DND-41 (cell line): Measurements from ENCODE around the gene FAM227B.

Experiments used
- ATAC-seq: fragments of 200-7000 bp; cut with Tn5 transposase; 3 replicates; pipeline ENCODE4 v1.9.1; 2021; ENCODE audit warnings: low read depth; ENCODE audit not compliant: insufficient read depth
- DNase-seq: peaks from one replicate; pipeline ENCODE4 v3.0.0-alpha.2; 2020
- H2AFZ ChIP-seq: 2 replicates; pipeline ENCODE4 v1.6.0; 2012; ENCODE audit warnings: low read depth, low read length
- H3K27ac ChIP-seq: 2 replicates; pipeline ENCODE4 v1.5.1; 2012; ENCODE audit warnings: low read length, inconsistent platforms
- H3K27me3 ChIP-seq: fragments of 200-600 bp; sonication (generic); 2 replicates; pipeline ENCODE4 v1.6.0; 2012; ENCODE audit warnings: low read length, mild to moderate bottlenecking, inconsistent platforms; ENCODE audit not compliant: insufficient read depth, poor library complexity
- H3K36me3 ChIP-seq: 2 replicates; pipeline ENCODE4 v1.5.1; 2012; ENCODE audit warnings: low read length, inconsistent platforms; ENCODE audit not compliant: insufficient read depth
- H3K4me1 ChIP-seq: 2 replicates; pipeline ENCODE4 v1.5.1; 2012; ENCODE audit warnings: mild to moderate bottlenecking, low read length; ENCODE audit not compliant: insufficient read depth
- H3K4me2 ChIP-seq: 2 replicates; pipeline ENCODE4 v1.6.0; 2012; ENCODE audit warnings: mild to moderate bottlenecking, moderate library complexity, low read length, inconsistent platforms; ENCODE audit not compliant: insufficient read depth
- H3K4me3 ChIP-seq, 2 experiments: fragments of 200-600 bp in 1 of 2; shearing (Covaris generic) in 1 of 2; 2 replicates each; pipeline ENCODE4 v1.5.1; 2012 to 2016; ENCODE audit warnings: inconsistent platforms in 2 of 2, low read length in 2 of 2, mild to moderate bottlenecking in 2 of 2, low read depth in 1 of 2, moderate library complexity in 1 of 2
- H3K79me2 ChIP-seq: 2 replicates; pipeline ENCODE4 v1.6.0; 2012; ENCODE audit warnings: low read length, inconsistent platforms; ENCODE audit not compliant: insufficient read depth
- H3K9ac ChIP-seq: 2 replicates; pipeline ENCODE4 v1.6.0; 2012; ENCODE audit warnings: low read depth, mild to moderate bottlenecking, inconsistent platforms, low read length, moderate library complexity
- H3K9me3 ChIP-seq: 2 replicates; pipeline ENCODE4 v1.5.1; 2012; ENCODE audit warnings: low read length, moderate library complexity, mild to moderate bottlenecking, inconsistent platforms; ENCODE audit not compliant: insufficient read depth, severe bottlenecking
- H4K20me1 ChIP-seq: 2 replicates; pipeline ENCODE4 v1.6.0; 2012; ENCODE audit warnings: low read length; ENCODE audit not compliant: insufficient read depth
- EZH2 ChIP-seq: IDR thresholded peaks from 3 replicates; pipeline ENCODE4 v1.6.1; 2012; ENCODE audit warnings: borderline replicate concordance, low read depth, mild to moderate bottlenecking, moderate library complexity, low read length, inconsistent platforms; ENCODE audit not compliant: severe bottlenecking
- TF ChIP-seq, protein P1 (sequence below): IDR thresholded peaks from 2 replicates; pipeline ENCODE4 v1.5.1; 2012; ENCODE audit warnings: borderline replicate concordance, low read length, moderate library complexity, mild to moderate bottlenecking; ENCODE audit not compliant: poor library complexity, severe bottlenecking; ENCODE audit errors: extremely low read depth

FAM227B gene

GRCh38 chr15:49387471-49387870, 233.1 kb downstream of the FAM227B start:
- Histone ChIP-seq H3K9ac (no peak overlapping the region), H3K4me2 (no peak overlapping the region), H3K4me3 (no peak overlapping the region), H3K4me1 (no peaks in the 10 kb centered on the region), H3K36me3 (no peaks in the 10 kb centered on the region), H2AFZ (no peak overlapping the region), H4K20me1 (no peaks in the 10 kb centered on the region), H3K27me3 (peaks cover 3% of the 10 kb centered on the region), H3K27ac (no peak overlapping the region), H3K79me2 (no peaks in the 10 kb centered on the region), H3K9me3 (no peaks in the 10 kb centered on the region)
- no peak for DNase-seq
- no peak for ATAC-seq
- TF ChIP-seq EZH2: no peak
- TF ChIP-seq, protein P1, sequence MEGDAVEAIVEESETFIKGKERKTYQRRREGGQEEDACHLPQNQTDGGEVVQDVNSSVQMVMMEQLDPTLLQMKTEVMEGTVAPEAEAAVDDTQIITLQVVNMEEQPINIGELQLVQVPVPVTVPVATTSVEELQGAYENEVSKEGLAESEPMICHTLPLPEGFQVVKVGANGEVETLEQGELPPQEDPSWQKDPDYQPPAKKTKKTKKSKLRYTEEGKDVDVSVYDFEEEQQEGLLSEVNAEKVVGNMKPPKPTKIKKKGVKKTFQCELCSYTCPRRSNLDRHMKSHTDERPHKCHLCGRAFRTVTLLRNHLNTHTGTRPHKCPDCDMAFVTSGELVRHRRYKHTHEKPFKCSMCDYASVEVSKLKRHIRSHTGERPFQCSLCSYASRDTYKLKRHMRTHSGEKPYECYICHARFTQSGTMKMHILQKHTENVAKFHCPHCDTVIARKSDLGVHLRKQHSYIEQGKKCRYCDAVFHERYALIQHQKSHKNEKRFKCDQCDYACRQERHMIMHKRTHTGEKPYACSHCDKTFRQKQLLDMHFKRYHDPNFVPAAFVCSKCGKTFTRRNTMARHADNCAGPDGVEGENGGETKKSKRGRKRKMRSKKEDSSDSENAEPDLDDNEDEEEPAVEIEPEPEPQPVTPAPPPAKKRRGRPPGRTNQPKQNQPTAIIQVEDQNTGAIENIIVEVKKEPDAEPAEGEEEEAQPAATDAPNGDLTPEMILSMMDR: no peak

- H4K20me1 ChIP-seq: no peaks in the 10 kb centered on the region
- no peak overlapping the region for H3K4me2 ChIP-seq
- no peaks in the 10 kb centered on the region for H3K79me2 ChIP-seq
- no peak for TF ChIP-seq EZH2
- H3K27ac ChIP-seq: no peak overlapping the region
- H3K4me1 ChIP-seq: no peaks in the 10 kb centered on the region
- no peaks in the 10 kb centered on the region for H3K36me3 ChIP-seq
- no peak for DNase-seq
- H3K9ac ChIP-seq: no peak overlapping the region
- no peak for ATAC-seq
- no peak overlapping the region for H3K4me3 ChIP-seq
- no peak overlapping the region for H2AFZ ChIP-seq
- H3K9me3 ChIP-seq: no peaks in the 10 kb centered on the region
- H3K27me3 ChIP-seq: peaks cover 3% of the 10 kb centered on the region
Observed at GRCh38 chr15:49383266-49383665, 237.4 kb downstream of the FAM227B start.

- H3K4me2 ChIP-seq: no peak overlapping the region
- H3K27me3 ChIP-seq: peaks cover 3% of the 10 kb centered on the region
- H3K27ac ChIP-seq: no peak overlapping the region
- no peak overlapping the region for H3K9ac ChIP-seq
- H2AFZ ChIP-seq: no peak overlapping the region
- H3K4me1 ChIP-seq: no peaks in the 10 kb centered on the region
- DNase-seq: no peak
- H3K4me3 ChIP-seq: no peak overlapping the region
- no peaks in the 10 kb centered on the region for H3K79me2 ChIP-seq
- TF ChIP-seq EZH2: no peak
- TF ChIP-seq, protein P1: no peak
- no peaks in the 10 kb centered on the region for H4K20me1 ChIP-seq
- no peaks in the 10 kb centered on the region for H3K36me3 ChIP-seq
- ATAC-seq: no peak
- no peaks in the 10 kb centered on the region for H3K9me3 ChIP-seq
Observed at GRCh38 chr15:49382394-49382793, 238.2 kb downstream of the FAM227B start.

DNA sequence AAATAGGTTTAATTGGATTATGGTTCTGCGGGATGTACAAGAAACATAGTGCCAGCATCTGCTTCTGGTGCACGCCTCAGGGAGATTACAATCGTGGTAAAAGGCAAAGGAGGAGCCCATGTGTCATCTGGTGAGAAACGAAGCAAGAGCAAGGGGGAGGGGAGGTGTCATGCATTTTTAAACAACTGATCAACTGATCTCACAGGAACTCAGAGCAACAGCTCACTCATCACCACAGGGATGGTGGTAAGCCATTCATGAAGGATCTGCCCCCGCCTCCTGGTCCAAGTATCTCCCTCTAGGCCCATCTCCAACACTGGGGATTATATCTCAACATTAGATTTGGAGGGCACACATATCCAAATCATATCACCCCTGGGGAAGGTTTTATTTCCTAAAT, 239.7 kb downstream of the FAM227B start:
- no peaks in the 10 kb centered on the region for H3K4me1 ChIP-seq
- H3K4me2 ChIP-seq: no peak overlapping the region
- peaks cover 3% of the 10 kb centered on the region for H3K27me3 ChIP-seq
- ATAC-seq (no peak), DNase-seq (no peak)
- H3K9me3 ChIP-seq: no peaks in the 10 kb centered on the region
- no peak overlapping the region for H3K4me3 ChIP-seq
- no peaks in the 10 kb centered on the region for H3K36me3 ChIP-seq
- no peak overlapping the region for H2AFZ ChIP-seq
- no peak for TF ChIP-seq EZH2
- TF ChIP-seq, protein P1: no peak
- no peak overlapping the region for H3K27ac ChIP-seq
- no peaks in the 10 kb centered on the region for H3K79me2 ChIP-seq
- H3K9ac ChIP-seq: no peak overlapping the region
- H4K20me1 ChIP-seq: no peaks in the 10 kb centered on the region
